ENCODE results near the gene SORCS3.

DNA sequence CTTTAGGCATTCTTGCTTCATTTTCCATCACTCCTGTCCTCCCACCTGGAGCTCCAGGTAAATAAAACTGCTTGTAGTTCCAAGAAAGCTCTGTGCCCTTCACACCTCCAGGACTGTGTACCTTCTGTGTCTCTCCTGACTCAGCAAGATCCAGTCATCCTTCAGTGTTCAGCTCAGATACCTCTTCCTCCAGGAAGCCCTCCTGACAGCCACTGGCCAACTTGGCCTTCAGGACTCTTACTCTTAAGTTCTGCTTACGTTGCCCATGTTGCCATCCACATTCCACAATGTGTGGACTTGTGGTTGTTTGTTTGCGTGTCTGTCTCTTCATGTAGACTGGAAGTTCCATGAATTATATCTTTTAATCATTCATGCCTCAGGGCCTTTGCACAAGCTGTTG lies 48.0 kb downstream of the SORCS3 start:
- TF ChIP-seq POLR2A (IDR thresholded peaks at IDR 0.05; ENCODE audit: low read depth) (no peak), CTCF (IDR thresholded peaks at IDR 0.05) (no peak), POLR2AphosphoS5 (IDR thresholded peaks at IDR 0.05) (no peak), EP300 (IDR thresholded peaks at IDR 0.05) (no peak)

Measured in esophagus muscularis mucosa (tissue), 4 donors.